Left ventricle myocardium inferior (tissue), 1 donor: ENCODE results near the gene CTDSPL2. TPM values are rescaled to one million over a fixed set of nuclear protein-coding genes. Genes with fewer than 3 reads are reported as not detected.

Experiments used
- DNase-seq: peaks from one replicate; pipeline ENCODE4 v3.0.0-alpha.2; 2020
- H3K27ac ChIP-seq: fragments of 200-600 bp; replicated peaks from 2 replicates; pipeline ENCODE4 v1.8.0; 2021
- H3K27me3 ChIP-seq: fragments of 200-600 bp; 2 replicates; pipeline ENCODE4 v1.8.0; 2021; ENCODE audit warnings: low read depth
- H3K36me3 ChIP-seq: fragments of 200-600 bp; 2 replicates; pipeline ENCODE4 v1.8.0; 2021
- H3K4me1 ChIP-seq: fragments of 200-600 bp; 2 replicates; pipeline ENCODE4 v1.8.0; 2021
- H3K4me3 ChIP-seq: fragments of 200-600 bp; 2 replicates; pipeline ENCODE4 v1.8.0; 2021; ENCODE audit warnings: mild to moderate bottlenecking, moderate library complexity
- H3K9me3 ChIP-seq: fragments of 200-600 bp; replicated peaks from 2 replicates; pipeline ENCODE4 v1.8.0; 2021
- intact Hi-C: fragments of 100-400 bp; cut with micrococcal nuclease; formaldehyde crosslinking; loops from one replicate; pipeline ENCODE4 v1.11.0; 2022
- long read RNA-seq: library from polyadenylated mRNA; unstranded; transcript quantifications from one replicate; pipeline ENCODE4 v2.0.0, GENCODE V29; 2021
- total RNA-seq: library from RNA; stranded (reverse); fragmentation: NEBNext Ultra II Directional; extraction: Animal tissue kit (Norgen Biotek cat#: 25700); gene quantifications from one replicate; pipeline ENCODE4 v1.2.1, GENCODE V29; 2021
- TF ChIP-seq, protein P1 (sequence below): fragments of 200-600 bp; IDR thresholded peaks from 2 replicates; pipeline ENCODE4 v1.8.0; 2021; ENCODE audit warnings: antibody characterized with exemption, mild to moderate bottlenecking, borderline replicate concordance
- donor health status: DM: no; HTN: yes; CAD: no; lungs with severe emphysema.

CTDSPL2 gene
- total RNA-seq, result 14.7 TPM
- long read RNA-seq, full-length matches to known transcripts, result 3 of 17 reads
- long read RNA-seq, partial matches to known transcripts, result 12 of 17 reads
- long read RNA-seq, other reads (novel, unspliced or antisense), result 2 of 17 reads

DNA sequence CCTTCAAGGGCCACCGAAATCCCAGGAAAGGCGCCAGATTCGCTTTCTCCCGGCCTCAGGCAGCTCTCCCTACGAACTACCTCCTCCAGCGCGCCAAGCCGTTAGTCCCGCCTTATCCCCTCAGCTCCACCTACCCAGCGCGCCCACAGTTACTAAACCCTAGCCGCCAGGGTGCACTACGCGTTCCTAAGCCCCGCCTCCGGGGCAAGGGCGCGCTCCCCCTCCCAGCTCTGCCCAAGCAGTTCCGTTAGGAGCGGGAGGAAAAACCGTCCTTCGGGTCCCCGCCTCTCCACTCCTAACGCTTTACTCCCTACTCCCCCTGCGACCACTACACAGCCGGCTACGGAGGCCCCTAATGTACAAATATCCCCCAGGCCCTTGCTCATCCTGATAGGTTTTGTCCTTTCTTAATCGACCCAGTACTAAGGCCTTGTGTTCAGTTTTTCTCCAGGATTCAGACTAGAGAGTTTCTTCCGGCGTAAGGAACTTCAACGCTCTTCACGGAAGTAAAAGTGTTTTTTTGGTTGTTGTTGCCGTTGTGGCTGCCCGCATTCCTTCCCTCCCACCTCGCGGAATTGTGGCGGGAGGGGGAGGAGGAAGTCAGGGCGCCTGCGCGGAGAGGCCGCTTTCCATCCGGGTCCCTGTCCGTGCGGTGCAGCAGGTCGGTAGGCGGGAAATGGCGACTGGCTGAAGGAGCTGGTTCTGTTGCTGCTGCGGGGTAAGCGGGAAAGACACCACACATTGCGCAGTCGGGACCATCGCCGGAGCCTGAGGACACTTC lies at the start of gene CTDSPL2:
Gene CTDSPL2 (plus strand): TSS at position 655 of the 781 bp plus-strand sequence. CDS start 31,386 bp downstream, outside the sequence.
- no peaks in the 10 kb centered on the region for H3K9me3 ChIP-seq
- intact Hi-C loops, result no loop called here
- peak within 1 kb of the TSS; percentile 99 for H3K27ac ChIP-seq
- TF ChIP-seq, protein P1, sequence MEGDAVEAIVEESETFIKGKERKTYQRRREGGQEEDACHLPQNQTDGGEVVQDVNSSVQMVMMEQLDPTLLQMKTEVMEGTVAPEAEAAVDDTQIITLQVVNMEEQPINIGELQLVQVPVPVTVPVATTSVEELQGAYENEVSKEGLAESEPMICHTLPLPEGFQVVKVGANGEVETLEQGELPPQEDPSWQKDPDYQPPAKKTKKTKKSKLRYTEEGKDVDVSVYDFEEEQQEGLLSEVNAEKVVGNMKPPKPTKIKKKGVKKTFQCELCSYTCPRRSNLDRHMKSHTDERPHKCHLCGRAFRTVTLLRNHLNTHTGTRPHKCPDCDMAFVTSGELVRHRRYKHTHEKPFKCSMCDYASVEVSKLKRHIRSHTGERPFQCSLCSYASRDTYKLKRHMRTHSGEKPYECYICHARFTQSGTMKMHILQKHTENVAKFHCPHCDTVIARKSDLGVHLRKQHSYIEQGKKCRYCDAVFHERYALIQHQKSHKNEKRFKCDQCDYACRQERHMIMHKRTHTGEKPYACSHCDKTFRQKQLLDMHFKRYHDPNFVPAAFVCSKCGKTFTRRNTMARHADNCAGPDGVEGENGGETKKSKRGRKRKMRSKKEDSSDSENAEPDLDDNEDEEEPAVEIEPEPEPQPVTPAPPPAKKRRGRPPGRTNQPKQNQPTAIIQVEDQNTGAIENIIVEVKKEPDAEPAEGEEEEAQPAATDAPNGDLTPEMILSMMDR, result peak; percentile 57
- H3K27me3 ChIP-seq, result no peaks in the 10 kb centered on the region
- peak within 1 kb of the TSS; percentile 97 for H3K4me3 ChIP-seq
- H3K36me3 ChIP-seq, result no peaks in the 10 kb centered on the region
- peak; percentile 98 for DNase-seq
- peaks cover 46% of the 10 kb centered on the region for H3K4me1 ChIP-seq

DNA sequence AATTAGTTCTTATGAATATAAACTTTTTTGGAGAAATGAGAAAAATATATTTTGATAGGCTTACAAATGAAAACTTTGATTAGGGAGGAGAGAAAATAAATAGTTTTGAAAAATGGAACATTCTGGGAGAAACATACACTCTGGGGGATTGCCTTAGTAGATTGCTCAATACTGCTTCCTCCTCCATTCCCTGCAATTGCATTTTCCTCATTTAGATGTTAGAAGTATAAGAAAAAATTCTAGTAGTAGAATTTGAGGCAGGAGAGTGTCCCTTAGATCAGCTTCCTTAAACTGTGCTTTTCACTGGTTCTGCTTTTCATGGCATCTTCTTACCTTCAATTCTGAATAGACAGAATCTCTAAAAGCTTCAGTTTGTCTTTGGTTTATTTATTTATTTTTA lies 46.2 kb upstream of the CTDSPL2 start:
- Histone ChIP-seq H3K36me3 (peaks cover 11% of the 10 kb centered on the region), H3K27me3 (no peaks in the 10 kb centered on the region), H3K4me3 (no peak overlapping the region), H3K9me3 (no peaks in the 10 kb centered on the region), H3K27ac (no peak overlapping the region), H3K4me1 (peaks cover 11% of the 10 kb centered on the region)
- TF ChIP-seq, protein P1, result no peak
- intact Hi-C loops, result no loop called here
- no peak for DNase-seq

DNA sequence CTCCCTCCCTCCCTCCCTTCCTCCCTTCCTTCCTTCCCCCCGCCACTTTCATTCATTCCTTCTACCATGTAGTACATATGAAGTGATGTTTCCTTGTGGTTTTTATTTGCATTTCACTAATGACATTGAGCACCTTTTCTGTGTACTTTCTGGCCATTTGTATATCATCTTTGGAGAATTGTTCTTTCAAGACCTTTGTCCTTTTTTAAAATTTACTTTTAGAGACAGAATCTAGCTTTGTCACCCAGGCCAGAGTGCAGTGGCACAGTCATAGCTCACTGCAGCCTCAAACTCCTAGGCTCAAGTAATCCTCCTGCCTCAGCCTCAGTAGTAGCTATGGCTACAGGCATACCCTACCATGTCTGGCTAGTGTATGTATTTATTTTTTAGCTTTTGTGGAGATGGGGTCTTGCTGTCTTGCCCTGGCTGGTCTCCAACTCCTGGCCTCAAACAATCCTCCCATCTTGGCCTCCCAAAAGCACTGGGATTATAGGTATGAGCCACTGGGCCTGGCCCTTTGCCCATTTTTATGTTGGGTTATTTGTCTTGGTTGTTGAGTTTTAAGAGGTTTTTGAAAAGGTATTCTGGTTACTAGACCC lies 42.0 kb upstream of the CTDSPL2 start:
- H3K27ac ChIP-seq, result no peak overlapping the region
- TF ChIP-seq, protein P1, result no peak

DNA sequence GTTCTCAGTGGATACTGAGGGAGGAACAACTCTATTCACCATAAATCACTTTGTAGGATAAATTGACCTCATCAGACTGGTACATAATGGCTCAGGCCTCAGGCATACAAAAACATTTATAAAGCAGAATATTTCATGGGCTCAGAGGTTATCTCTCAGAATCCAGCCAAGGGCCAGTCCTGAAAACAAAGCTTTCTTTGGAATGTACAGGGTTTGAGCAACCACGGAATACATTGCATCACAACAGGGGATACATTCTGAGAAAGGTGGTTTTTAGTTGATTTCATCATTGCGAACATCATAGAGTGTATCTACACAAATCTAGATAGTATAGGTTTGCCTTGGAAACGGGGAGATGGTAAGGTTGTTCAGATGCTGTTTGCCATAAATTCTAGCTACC lies 33.4 kb upstream of the CTDSPL2 start:
- Histone ChIP-seq H3K4me1 (no peaks in the 10 kb centered on the region), H3K4me3 (no peak overlapping the region), H3K9me3 (no peaks in the 10 kb centered on the region), H3K36me3 (no peaks in the 10 kb centered on the region), H3K27me3 (no peaks in the 10 kb centered on the region), H3K27ac (no peak overlapping the region)
- intact Hi-C loops, result no loop called here
- TF ChIP-seq, protein P1, result no peak
- DNase-seq, result no peak

More for the DNA sequence above, 42.0 kb upstream of the CTDSPL2 start:
- H3K4me1 ChIP-seq, result peaks cover 11% of the 10 kb centered on the region
- DNase-seq, result no peak
- no peak overlapping the region for H3K4me3 ChIP-seq
- peaks cover 13% of the 10 kb centered on the region for H3K36me3 ChIP-seq
- intact Hi-C loops, result no loop called here
- H3K27me3 ChIP-seq, result no peaks in the 10 kb centered on the region
- no peaks in the 10 kb centered on the region for H3K9me3 ChIP-seq

DNA sequence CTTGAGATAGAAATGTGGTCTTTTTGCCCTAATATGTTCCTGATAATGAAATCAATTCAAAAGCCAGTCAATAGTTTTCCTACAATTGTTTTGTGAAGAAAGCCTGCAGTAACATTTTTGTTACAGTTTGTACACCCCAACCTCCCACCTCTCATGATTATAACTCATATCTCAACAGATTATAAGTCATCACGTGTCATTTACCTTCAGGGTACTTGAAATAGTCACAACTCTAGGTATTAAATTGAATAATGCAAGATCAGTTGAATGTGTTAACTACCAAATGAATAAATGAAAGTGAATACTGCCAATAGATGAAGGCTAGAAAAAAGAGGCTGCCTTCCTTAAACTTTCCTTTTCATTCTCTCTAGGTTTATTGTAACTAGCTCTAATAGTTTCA lies 32.9 kb upstream of the CTDSPL2 start:
- H3K4me3 ChIP-seq, result no peak overlapping the region
- intact Hi-C loops, result no loop called here
- TF ChIP-seq, protein P1, result no peak

More for the DNA sequence above, 32.9 kb upstream of the CTDSPL2 start:
- Histone ChIP-seq H3K9me3 (no peaks in the 10 kb centered on the region), H3K27ac (no peak overlapping the region), H3K27me3 (no peaks in the 10 kb centered on the region), H3K36me3 (no peaks in the 10 kb centered on the region), H3K4me1 (no peaks in the 10 kb centered on the region)
- no peak for DNase-seq
